ENCODE measurements around the gene PIK3C2G. TPM values are rescaled to one million over a fixed set of nuclear protein-coding genes. Genes with fewer than 3 reads are reported as not detected.

PIK3C2G gene
- total RNA-seq, 2 experiments from 2014 or later: not detected

DNA sequence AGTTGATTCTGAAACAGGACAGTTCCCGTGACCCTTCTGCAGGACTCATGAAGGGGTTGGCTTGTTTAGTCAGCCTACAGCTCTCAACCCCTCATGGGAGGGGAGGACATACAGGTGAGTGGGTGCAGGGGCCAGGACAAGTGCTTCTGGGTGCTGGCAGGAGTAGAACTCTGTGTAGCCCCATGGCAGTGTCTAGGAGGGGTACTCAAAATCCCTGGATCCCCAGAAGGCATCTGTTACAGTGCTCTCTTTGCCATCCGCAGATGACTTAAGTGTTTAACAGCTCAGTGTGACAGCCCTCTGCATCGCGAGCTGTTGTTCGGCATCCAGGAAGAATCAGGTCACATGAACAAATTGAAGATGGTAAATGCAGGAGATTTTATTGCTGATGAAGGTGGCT is 91.0 kb downstream of the PIK3C2G start:
- H3K4me1 ChIP-seq (ENCODE audit: insufficient read depth, low read length, poor library complexity, severe bottlenecking): no peaks in the 10 kb centered on the region
- H3K4me3 ChIP-seq (ENCODE audit: low read depth, low read length, poor library complexity, severe bottlenecking): no peak overlapping the region
- no peaks in the 10 kb centered on the region for H3K9me2 ChIP-seq (ENCODE audit: insufficient read depth, low read length)
- no TSS peak for BruUV-seq (replicated peaks)
- no peak overlapping the region for H2AFZ ChIP-seq (ENCODE audit: low read length)
- intact Hi-C loops (cut with micrococcal nuclease; ENCODE audit: unreplicated experiment): no loop called here
- ChIA-PET CTCF (ENCODE audit: unreplicated experiment) (no interaction called here), POLR2A (no interaction called here)
- TF ChIP-seq, protein P1, sequence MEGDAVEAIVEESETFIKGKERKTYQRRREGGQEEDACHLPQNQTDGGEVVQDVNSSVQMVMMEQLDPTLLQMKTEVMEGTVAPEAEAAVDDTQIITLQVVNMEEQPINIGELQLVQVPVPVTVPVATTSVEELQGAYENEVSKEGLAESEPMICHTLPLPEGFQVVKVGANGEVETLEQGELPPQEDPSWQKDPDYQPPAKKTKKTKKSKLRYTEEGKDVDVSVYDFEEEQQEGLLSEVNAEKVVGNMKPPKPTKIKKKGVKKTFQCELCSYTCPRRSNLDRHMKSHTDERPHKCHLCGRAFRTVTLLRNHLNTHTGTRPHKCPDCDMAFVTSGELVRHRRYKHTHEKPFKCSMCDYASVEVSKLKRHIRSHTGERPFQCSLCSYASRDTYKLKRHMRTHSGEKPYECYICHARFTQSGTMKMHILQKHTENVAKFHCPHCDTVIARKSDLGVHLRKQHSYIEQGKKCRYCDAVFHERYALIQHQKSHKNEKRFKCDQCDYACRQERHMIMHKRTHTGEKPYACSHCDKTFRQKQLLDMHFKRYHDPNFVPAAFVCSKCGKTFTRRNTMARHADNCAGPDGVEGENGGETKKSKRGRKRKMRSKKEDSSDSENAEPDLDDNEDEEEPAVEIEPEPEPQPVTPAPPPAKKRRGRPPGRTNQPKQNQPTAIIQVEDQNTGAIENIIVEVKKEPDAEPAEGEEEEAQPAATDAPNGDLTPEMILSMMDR (conservative IDR thresholded peaks at IDR 0.05; ENCODE audit: low read length): no peak
- no peak for TF ChIP-seq EZH2phosphoT487 (IDR thresholded peaks at IDR 0.05; ENCODE audit: borderline replicate concordance, low read depth, low read length)
- no peak for DNase-seq (ENCODE audit: low spot score)
- H3K4me2 ChIP-seq (ENCODE audit: low read length): no peak overlapping the region
- no peaks in the 10 kb centered on the region for H3K79me2 ChIP-seq (ENCODE audit: insufficient read depth, low read depth, low read length)
- H3K27ac ChIP-seq (ENCODE audit: low read depth, low read length, poor library complexity, severe bottlenecking): no peak overlapping the region
- H3K9me3 ChIP-seq (ENCODE audit: low read length): no peaks in the 10 kb centered on the region
- H4K20me1 ChIP-seq (ENCODE audit: insufficient read depth, low read length): no peaks in the 10 kb centered on the region
- H3K36me3 ChIP-seq (ENCODE audit: insufficient read depth, low read length): no peaks in the 10 kb centered on the region

DNA sequence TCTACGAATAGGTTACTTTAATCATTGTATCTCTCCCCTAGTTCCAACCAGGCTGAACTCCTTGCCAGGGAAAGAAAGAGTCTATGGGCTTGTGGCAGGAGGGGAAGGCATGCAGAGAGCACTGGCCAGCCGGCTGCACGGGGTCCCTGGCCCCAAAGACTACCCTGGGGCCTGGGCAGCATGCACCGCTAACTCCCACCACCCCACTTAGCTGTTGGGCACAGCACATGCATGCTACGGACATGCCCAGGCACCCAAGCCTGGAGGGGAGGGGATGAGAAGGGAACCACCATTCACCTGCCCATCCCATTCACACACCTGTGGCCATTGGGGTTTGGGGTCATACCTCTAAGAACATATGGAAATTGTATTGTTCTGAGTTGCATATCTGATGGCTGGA is 94.1 kb downstream of the PIK3C2G start:
- H3K4me1 ChIP-seq (ENCODE audit: insufficient read depth, low read length, poor library complexity, severe bottlenecking): no peaks in the 10 kb centered on the region
- H3K27ac ChIP-seq (ENCODE audit: low read depth, low read length, poor library complexity, severe bottlenecking): no peak overlapping the region
- no peaks in the 10 kb centered on the region for H4K20me1 ChIP-seq (ENCODE audit: insufficient read depth, low read length)
- no peaks in the 10 kb centered on the region for H3K9me3 ChIP-seq (ENCODE audit: low read length)
- ChIA-PET CTCF (ENCODE audit: unreplicated experiment) (no interaction called here), POLR2A (no interaction called here)
- no peaks in the 10 kb centered on the region for H3K9me2 ChIP-seq (ENCODE audit: insufficient read depth, low read length)
- intact Hi-C loops (cut with micrococcal nuclease; ENCODE audit: unreplicated experiment): no loop called here
- no peak for DNase-seq (ENCODE audit: low spot score)
- H3K79me2 ChIP-seq (ENCODE audit: insufficient read depth, low read depth, low read length): no peaks in the 10 kb centered on the region
- no peak for TF ChIP-seq EZH2phosphoT487 (IDR thresholded peaks at IDR 0.05; ENCODE audit: borderline replicate concordance, low read depth, low read length)
- TF ChIP-seq, protein P1 (conservative IDR thresholded peaks at IDR 0.05; ENCODE audit: low read length): no peak
- H3K36me3 ChIP-seq (ENCODE audit: insufficient read depth, low read length): no peaks in the 10 kb centered on the region
- H2AFZ ChIP-seq (ENCODE audit: low read length): no peak overlapping the region
- H3K4me3 ChIP-seq (ENCODE audit: low read depth, low read length, poor library complexity, severe bottlenecking): no peak overlapping the region
- H3K4me2 ChIP-seq (ENCODE audit: low read length): no peak overlapping the region
- no TSS peak for BruUV-seq (replicated peaks)

DNA sequence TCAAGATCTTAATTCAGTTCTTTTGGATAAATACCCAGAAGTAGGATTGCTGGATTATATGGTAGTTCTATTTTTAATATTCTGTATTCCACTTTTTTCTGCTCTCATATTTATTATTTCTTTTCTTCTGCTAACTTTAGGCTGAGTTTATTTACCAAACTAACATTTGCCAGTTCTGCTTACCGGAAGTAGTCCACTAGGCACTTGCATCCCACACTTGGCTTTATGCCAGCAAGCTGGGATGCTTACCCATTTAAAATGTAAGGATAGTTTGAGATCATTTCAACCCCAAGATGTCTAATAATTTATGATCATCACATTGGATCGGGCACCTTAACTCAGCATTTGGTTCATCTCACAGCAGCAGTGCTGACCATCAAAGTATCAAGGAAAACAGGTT is 96.8 kb downstream of the PIK3C2G start:
- no peak overlapping the region for H2AFZ ChIP-seq (ENCODE audit: low read length)
- no peaks in the 10 kb centered on the region for H3K79me2 ChIP-seq (ENCODE audit: insufficient read depth, low read depth, low read length)
- H3K9me3 ChIP-seq (ENCODE audit: low read length): no peaks in the 10 kb centered on the region
- ChIA-PET CTCF (ENCODE audit: unreplicated experiment) (no interaction called here), POLR2A (no interaction called here)
- no peak overlapping the region for H3K4me3 ChIP-seq (ENCODE audit: low read depth, low read length, poor library complexity, severe bottlenecking)
- no TSS peak for BruUV-seq (replicated peaks)
- no peaks in the 10 kb centered on the region for H3K36me3 ChIP-seq (ENCODE audit: insufficient read depth, low read length)
- no peaks in the 10 kb centered on the region for H3K4me1 ChIP-seq (ENCODE audit: insufficient read depth, low read length, poor library complexity, severe bottlenecking)
- DNase-seq (ENCODE audit: low spot score): no peak
- H4K20me1 ChIP-seq (ENCODE audit: insufficient read depth, low read length): no peaks in the 10 kb centered on the region
- intact Hi-C loops (cut with micrococcal nuclease; ENCODE audit: unreplicated experiment): no loop called here
- TF ChIP-seq, protein P1 (conservative IDR thresholded peaks at IDR 0.05; ENCODE audit: low read length): no peak
- no peak for TF ChIP-seq EZH2phosphoT487 (IDR thresholded peaks at IDR 0.05; ENCODE audit: borderline replicate concordance, low read depth, low read length)
- H3K9me2 ChIP-seq (ENCODE audit: insufficient read depth, low read length): no peaks in the 10 kb centered on the region
- H3K27ac ChIP-seq (ENCODE audit: low read depth, low read length, poor library complexity, severe bottlenecking): no peak overlapping the region
- no peak overlapping the region for H3K4me2 ChIP-seq (ENCODE audit: low read length)
